Right cardiac atrium (tissue), 5 donors: ENCODE data around the gene TDRD5. TPM values are rescaled to one million over a fixed set of nuclear protein-coding genes. Genes with fewer than 3 reads are reported as not detected.
A peak's percentile ranks its signal among the peaks of the same experiment; 100 is the strongest.

Experiments used
- ATAC-seq, 2 donors: fragments of 200-7000 bp; cut with Tn5 transposase; one replicate each; pipeline versions ENCODE4 v1.8.0 to v1.9.1; 2020; ENCODE audit warnings: moderate library complexity in 2 of 2, mild to moderate bottlenecking in 1 of 2
- DNase-seq, 3 donors: peaks; one replicate each; pipeline ENCODE4 v3.0.0-alpha.2; 2020
- H3K27ac ChIP-seq: one replicate; pipeline ENCODE4 v1.5.1; 2013; ENCODE audit warnings: mild to moderate bottlenecking, low read length, control low read depth, moderate library complexity
- H3K27me3 ChIP-seq: one replicate; pipeline ENCODE4 v1.6.1; 2013; ENCODE audit not compliant: control insufficient read depth, insufficient read depth
- H3K4me1 ChIP-seq: one replicate; pipeline ENCODE4 v1.6.1; 2013; ENCODE audit warnings: low read length; ENCODE audit not compliant: control insufficient read depth, insufficient read depth
- H3K4me3 ChIP-seq: one replicate; pipeline ENCODE4 v1.5.1; 2013; ENCODE audit warnings: low read length, control low read depth
- H3K9me3 ChIP-seq: one replicate; pipeline ENCODE4 v1.6.1; 2013; ENCODE audit warnings: low read length; ENCODE audit not compliant: control insufficient read depth
- WGBS: extraction: QIAGEN DNeasy Blood & Tissue Kit; methylation state at CpG from one replicate; pipeline ENCODE4 v1.1.7; 2013; 5-methylcytosine and 5-hydroxymethylcytosine counted together
- intact Hi-C, 4 donors: fragments of 100-400 bp; cut with DNase I; formaldehyde crosslinking; loops; one replicate each; pipeline versions ENCODE4 v1.11.0 to v1.14.0; 2022 to 2023
- polyA plus RNA-seq: library from polyadenylated mRNA; stranded (reverse); fragments of 200-250 nt; gene quantifications from one replicate; pipeline ENCODE4 v1.2.3, GENCODE V29; 2013
- total RNA-seq, 4 donors: library from RNA; stranded (reverse); fragmentation: NEBNext Ultra II Directional; extraction: Animal tissue kit (Norgen Biotek cat#: 25700); gene quantifications; one replicate each; pipeline ENCODE4 v1.2.1, GENCODE V29; 2021
- donor health status: healthy with polysubstance abuse.
- donor health status: DM: no; HTN: yes; CAD: no.
- donor health status: DM: no; HTN: no; CAD: no.
- donor health status: DM: no; HTN: yes; CAD: no; lungs with severe emphysema.
- donor health status: DM: yes; HTN: yes; CAD: no.

TDRD5 gene
- total and polyA plus RNA-seq, 5 donors = 0.07 to 0.21 TPM; not detected in 3

GRCh38 chr1:179708434-179709195 lies 117.0 kb downstream of the TDRD5 start:
- Histone ChIP-seq H3K4me3 (no peak overlapping the region), H3K4me1 (peaks cover 2% of the 10 kb centered on the region), H3K27me3 (no peaks in the 10 kb centered on the region), H3K9me3 (no peaks in the 10 kb centered on the region), H3K27ac (no peak overlapping the region)
- DNase-seq = no peak
- 78% methylated on average over 6 of the region's 6 CpGs for WGBS
- ATAC-seq = no peak
- intact Hi-C loops = loop anchor here in 2 of 4 donors (2.0 to 5.0 kb wide), 2 partner anchors 100 to 104 kb away; no protein-coding TSS in a partner anchor

GRCh38 chr1:179709841-179710329 lies 118.3 kb downstream of the TDRD5 start:
- Histone ChIP-seq H3K27ac (no peak overlapping the region), H3K4me1 (peaks cover 2% of the 10 kb centered on the region), H3K27me3 (no peaks in the 10 kb centered on the region), H3K9me3 (no peaks in the 10 kb centered on the region), H3K4me3 (no peak overlapping the region)
- peak; percentile 86 to 98 for ATAC-seq
- intact Hi-C loops = loop anchor here in 2 of 4 donors (2.0 to 5.0 kb wide), 2 partner anchors 99 to 102 kb away; no protein-coding TSS in a partner anchor
- WGBS = 39% methylated on average over 5 of the region's 5 CpGs
- peak in 2 of 3 donors; percentile 33 to 61 for DNase-seq

- no peaks in the 10 kb centered on the region for H3K27me3 ChIP-seq
- no peak for DNase-seq
- H3K4me3 ChIP-seq = no peak overlapping the region
- H3K27ac ChIP-seq = no peak overlapping the region
- 85% methylated on average over 1 of the region's 1 CpG for WGBS
- no peaks in the 10 kb centered on the region for H3K9me3 ChIP-seq
- peaks cover 2% of the 10 kb centered on the region for H3K4me1 ChIP-seq
- intact Hi-C loops = no loop called here
- no peak for ATAC-seq
Measured at GRCh38 chr1:179714159-179714558, 122.5 kb downstream of the TDRD5 start.

- intact Hi-C loops = no loop called here
- no peaks in the 10 kb centered on the region for H3K9me3 ChIP-seq
- H3K27ac ChIP-seq = no peak overlapping the region
- H3K27me3 ChIP-seq = no peaks in the 10 kb centered on the region
- no peak overlapping the region for H3K4me3 ChIP-seq
- DNase-seq = no peak
- H3K4me1 ChIP-seq = no peaks in the 10 kb centered on the region
- no peak for ATAC-seq
Measured at GRCh38 chr1:179714623-179715022, 123.0 kb downstream of the TDRD5 start.

- Histone ChIP-seq H3K27ac (no peak overlapping the region), H3K4me3 (no peak overlapping the region), H3K27me3 (no peaks in the 10 kb centered on the region), H3K4me1 (no peaks in the 10 kb centered on the region), H3K9me3 (no peaks in the 10 kb centered on the region)
- DNase-seq (no peak), ATAC-seq (no peak)
- intact Hi-C loops = no loop called here
Measured at GRCh38 chr1:179719272-179719671, 127.6 kb downstream of the TDRD5 start.

- WGBS = 25% methylated on average over 2 of the region's 2 CpGs
- Histone ChIP-seq H3K9me3 (no peaks in the 10 kb centered on the region), H3K4me1 (no peaks in the 10 kb centered on the region), H3K4me3 (no peak overlapping the region), H3K27ac (no peak overlapping the region), H3K27me3 (peaks cover 2% of the 10 kb centered on the region)
- no peak for DNase-seq
- no peak for ATAC-seq
- intact Hi-C loops = no loop called here
Measured at GRCh38 chr1:179728271-179728670, 136.6 kb downstream of the TDRD5 start.

- 80% methylated on average over 4 of the region's 4 CpGs for WGBS
- H3K27me3 ChIP-seq = peaks cover 2% of the 10 kb centered on the region
- ATAC-seq = no peak
- no peak overlapping the region for H3K4me3 ChIP-seq
- intact Hi-C loops = no loop called here
- no peak overlapping the region for H3K27ac ChIP-seq
- no peaks in the 10 kb centered on the region for H3K9me3 ChIP-seq
- DNase-seq = no peak
- H3K4me1 ChIP-seq = no peaks in the 10 kb centered on the region
Measured at GRCh38 chr1:179729881-179730280, 138.2 kb downstream of the TDRD5 start.

- Histone ChIP-seq H3K9me3 (no peaks in the 10 kb centered on the region), H3K4me1 (no peaks in the 10 kb centered on the region), H3K27ac (no peak overlapping the region), H3K4me3 (no peak overlapping the region), H3K27me3 (peaks cover 2% of the 10 kb centered on the region)
- intact Hi-C loops = no loop called here
- ATAC-seq = no peak
- 85% methylated on average over 4 of the region's 4 CpGs for WGBS
- DNase-seq = no peak
Measured at GRCh38 chr1:179731643-179732042, 140.0 kb downstream of the TDRD5 start.

Other genes starting within 250 kb of the TDRD5 start
- gene AXDND1, start 225.9 kb upstream of the TDRD5 start, total RNA-seq = not detected
- gene AXDND1, start 225.9 kb upstream of the TDRD5 start, polyA plus RNA-seq = not detected
- gene NPHS2, start 15.9 kb upstream of the TDRD5 start, total RNA-seq = not detected
- not detected for gene NPHS2, start 15.9 kb upstream of the TDRD5 start, polyA plus RNA-seq
- gene FAM163A, start 151.5 kb downstream of the TDRD5 start, total RNA-seq = under 1 TPM in 2 of 4 donors, not detected in 2; 0.09 to 0.19 TPM
- gene FAM163A, start 151.5 kb downstream of the TDRD5 start, polyA plus RNA-seq = 0.16 TPM